ENCODE data around the gene MAGED1. TPM values are rescaled to one million over a fixed set of nuclear protein-coding genes. Genes with fewer than 3 reads are reported as not detected.

The MAGED1 gene
- total and polyA plus RNA-seq, 2 experiments from 2014 or later, result 60.8 to 89.8 TPM

- no peak overlapping the region for H3K4me2 ChIP-seq
- peaks cover 3% of the 10 kb centered on the region; the same call in 2 of the 3 replicates for H3K4me1 Mint-ChIP-seq
- ATAC-seq (no peak), DNase-seq (ENCODE audit: low spot score) (no peak)
- no peak overlapping the region for H2AFZ ChIP-seq
- H3K27me3 ChIP-seq (ENCODE audit: insufficient read depth), result no peaks in the 10 kb centered on the region
- H3K4me3 Mint-ChIP-seq, result no peak overlapping the region
- H3K27me3 Mint-ChIP-seq (ENCODE audit: insufficient read depth, low read depth, poor library complexity), result peaks cover 2% of the 10 kb centered on the region
- no peak overlapping the region for H3K27ac Mint-ChIP-seq
- TF ChIP-seq CREB1 (CRISPR knock-in tag; IDR thresholded peaks at IDR 0.05; ENCODE audit: low read depth) (no peak), EZH2 (IDR thresholded peaks at IDR 0.05; ENCODE audit: low read depth, unreplicated experiment) (no peak)
- no peaks in the 10 kb centered on the region; the same call in 1 of the 3 replicates for H3K36me3 Mint-ChIP-seq (ENCODE audit: low read depth)
- no peaks in the 10 kb centered on the region for H3K9me3 Mint-ChIP-seq
- no peaks in the 10 kb centered on the region; the same call in 1 of the 2 replicates for H4K20me1 ChIP-seq (replicated peaks; ENCODE audit: insufficient read depth)
- peaks cover 57% of the 10 kb centered on the region for H3K79me2 ChIP-seq (replicated peaks; ENCODE audit: insufficient read depth)
- no peaks in the 10 kb centered on the region for H3K9me2 ChIP-seq (ENCODE audit: insufficient read depth)
- H3F3A ChIP-seq (replicated peaks; ENCODE audit: low read depth), result no peaks in the 10 kb centered on the region
- H3K27ac ChIP-seq (ENCODE audit: low read depth), result no peak overlapping the region
- H3K4me1 ChIP-seq (ENCODE audit: insufficient read depth), result no peaks in the 10 kb centered on the region
- no peak overlapping the region for H3K4me3 ChIP-seq
- H3K36me3 ChIP-seq (ENCODE audit: insufficient read depth), result no peaks in the 10 kb centered on the region
These were observed 17.0 kb upstream of the MAGED1 start for GRCh38 chrX:51876441-51876840.

GRCh38 chrX:51878056-51878455 is 15.4 kb upstream of the MAGED1 start:
- Mint-ChIP-seq H3K4me3 (no peak overlapping the region), H3K9me3 (no peaks in the 10 kb centered on the region)
- no peak for TF ChIP-seq EZH2 (IDR thresholded peaks at IDR 0.05; ENCODE audit: low read depth, unreplicated experiment)
- no peak for TF ChIP-seq CREB1 (CRISPR knock-in tag; IDR thresholded peaks at IDR 0.05; ENCODE audit: low read depth)
- no peak for TF ChIP-seq STAT1 (IDR thresholded peaks at IDR 0.05; ENCODE audit: unreplicated experiment)
- TF ChIP-seq ETS1 (IDR thresholded peaks at IDR 0.05), result no peak
- TF ChIP-seq NANOG (IDR thresholded peaks at IDR 0.05; ENCODE audit: borderline replicate concordance), result no peak
- TF ChIP-seq POLR2AphosphoS5 (IDR thresholded peaks at IDR 0.05; ENCODE audit: low read depth), result no peak
- no peak for TF ChIP-seq CTCF (conservative IDR thresholded peaks at IDR 0.05; ENCODE audit: low read depth in 2 of 2)
- no peak for TF ChIP-seq EZH2phosphoT487 (IDR thresholded peaks at IDR 0.05; ENCODE audit: unreplicated experiment)
- no peak for TF ChIP-seq ZNF114 (CRISPR knock-in tag; IDR thresholded peaks at IDR 0.05)
- TF ChIP-seq JUNB (IDR thresholded peaks at IDR 0.05; ENCODE audit: unreplicated experiment), result no peak
- TF ChIP-seq REST (IDR thresholded peaks at IDR 0.05; ENCODE audit: unreplicated experiment), result no peak
- no peak for TF ChIP-seq ZNF331 (CRISPR knock-in tag; IDR thresholded peaks at IDR 0.05; ENCODE audit: low read depth)

More at GRCh38 chrX:51878056-51878455, 15.4 kb upstream of the MAGED1 start:
- Histone ChIP-seq H3K9me2 (ENCODE audit: insufficient read depth) (no peaks in the 10 kb centered on the region), H3F3A (replicated peaks; ENCODE audit: low read depth) (no peaks in the 10 kb centered on the region), H3K4me3 (no peak overlapping the region), H3K36me3 (ENCODE audit: insufficient read depth) (no peaks in the 10 kb centered on the region), H3K4me1 (ENCODE audit: insufficient read depth) (no peaks in the 10 kb centered on the region), H3K4me2 (no peak overlapping the region), H3K27me3 (ENCODE audit: insufficient read depth) (no peaks in the 10 kb centered on the region), H3K79me2 (replicated peaks; ENCODE audit: insufficient read depth) (peaks cover 42% of the 10 kb centered on the region), H3K27ac (ENCODE audit: low read depth) (no peak overlapping the region), H2AFZ (no peak overlapping the region), H4K20me1 (replicated peaks; ENCODE audit: insufficient read depth) (no peaks in the 10 kb centered on the region; the same call in 1 of the 2 replicates)
- ATAC-seq, result no peak
- Mint-ChIP-seq H3K4me1 (peaks cover 3% of the 10 kb centered on the region; the same call in 2 of the 3 replicates), H3K27me3 (ENCODE audit: insufficient read depth, low read depth, poor library complexity) (peaks cover 2% of the 10 kb centered on the region), H3K27ac (no peak overlapping the region), H3K36me3 (ENCODE audit: low read depth) (no peaks in the 10 kb centered on the region)
- DNase-seq (ENCODE audit: low spot score), result no peak

Measured in GM23338 (cell line).